NCI-H2029 (cell line): ENCODE measurements around the gene ANKEF1.
A peak's percentile ranks its signal among the peaks of the same experiment; 100 is the strongest.
"Not testable (repeated sequence)": the region's sequence is repeated elsewhere in the genome, so short reads cannot be mapped to it uniquely, and the experiment has no call there.

Experiments used
- DNase-seq: peaks from one replicate; lab custom pipeline; 2025; lab: John Stamatoyannopoulos, UW

ANKEF1 gene

DNA sequence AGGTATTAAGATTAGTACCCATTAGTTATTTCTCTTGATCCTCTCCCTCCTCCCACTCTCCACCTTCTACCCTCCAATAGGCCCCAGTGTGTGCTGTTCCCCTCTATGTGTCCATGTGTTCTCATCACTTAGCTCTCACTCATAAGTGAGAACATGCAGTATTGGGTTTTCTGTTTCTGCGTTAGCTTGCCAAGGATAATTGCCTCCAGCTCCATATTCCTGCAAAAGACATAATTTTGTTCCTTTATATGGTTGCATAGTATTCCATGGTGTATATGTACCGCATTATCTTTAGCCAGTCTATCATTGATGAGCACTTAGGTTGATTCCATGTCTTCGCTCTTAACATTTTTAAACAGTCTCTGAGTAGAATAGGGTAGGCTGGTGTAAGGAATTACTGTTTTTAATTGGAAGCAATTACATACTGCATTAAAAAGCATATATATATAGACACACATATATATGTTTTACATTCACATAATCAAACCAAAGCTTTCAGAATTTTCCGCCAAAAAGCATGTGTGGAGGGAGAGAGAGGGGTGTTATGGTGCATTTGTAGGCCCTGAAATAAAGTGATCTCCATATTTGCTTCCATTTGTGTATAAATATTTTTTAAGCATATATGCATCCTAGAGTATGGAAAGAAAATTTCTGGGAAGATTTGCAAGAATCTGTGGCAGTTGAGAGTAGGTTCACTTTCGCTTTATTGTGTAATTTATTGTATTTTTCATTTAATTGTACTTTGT lies 709 bp upstream of the ANKEF1 start:
- DNase-seq, result no peak

DNA sequence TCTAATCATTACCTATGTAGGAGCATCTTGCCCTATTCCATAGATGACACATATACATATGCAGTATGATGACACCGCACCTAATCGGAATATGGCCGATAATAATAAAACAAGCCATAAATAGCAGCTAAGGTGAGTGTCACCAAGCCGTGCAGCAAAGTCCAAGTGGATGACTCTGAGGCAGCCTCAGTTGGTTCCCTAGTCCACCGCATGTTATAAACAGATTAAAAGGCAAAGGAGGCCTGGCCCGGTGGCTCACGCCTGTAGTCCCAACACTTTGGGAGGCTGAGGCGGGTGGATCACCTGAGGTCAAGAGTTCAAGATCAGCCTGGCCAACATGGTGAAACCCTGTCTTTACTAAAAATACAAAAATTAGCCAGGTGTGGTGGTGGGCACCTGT lies 1.5 kb downstream of the ANKEF1 start:
- not testable (repeated sequence) for DNase-seq

DNA sequence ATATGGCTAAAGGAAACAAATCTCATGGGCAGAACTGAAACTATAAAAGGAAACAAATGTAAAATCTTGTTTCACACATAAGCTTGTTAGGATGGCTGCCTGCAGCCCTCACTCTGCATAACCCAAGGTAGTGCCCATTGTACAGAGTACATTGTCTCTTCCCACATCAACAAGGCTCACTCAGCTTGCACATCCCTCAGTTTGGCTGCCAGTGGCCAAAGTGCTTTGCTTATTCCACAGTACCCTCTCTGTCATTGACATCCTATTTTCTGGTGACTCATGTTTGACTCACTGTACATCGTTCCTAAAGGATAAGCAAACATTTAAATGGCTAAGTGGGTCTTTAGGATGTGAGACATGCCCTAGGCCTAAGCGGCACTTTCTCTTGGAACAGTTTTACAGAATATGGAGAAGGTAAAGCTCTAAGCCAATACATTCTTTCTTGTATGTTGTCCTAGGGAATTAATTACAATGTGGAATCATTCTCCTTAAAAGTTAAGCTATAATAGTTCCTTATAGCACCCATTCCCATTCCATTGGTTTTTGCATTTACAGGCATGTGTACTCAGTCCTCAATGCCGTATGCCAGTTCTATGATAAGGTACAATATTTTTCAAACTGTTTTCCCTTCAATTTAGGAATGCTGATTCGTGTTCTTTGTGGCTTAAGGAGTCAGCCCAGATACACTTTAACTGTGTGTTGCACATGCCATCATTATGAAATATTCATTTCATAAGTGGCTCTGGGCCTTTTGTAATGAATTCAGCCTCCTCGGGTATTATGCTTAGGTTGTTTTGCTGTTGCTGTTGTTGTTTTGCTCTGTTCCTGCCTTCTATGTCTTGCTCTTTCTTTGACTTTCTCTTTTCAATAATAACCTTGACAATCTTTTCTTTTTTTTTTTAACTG lies 5.5 kb downstream of the ANKEF1 start:
- DNase-seq, result peak; percentile 10

DNA sequence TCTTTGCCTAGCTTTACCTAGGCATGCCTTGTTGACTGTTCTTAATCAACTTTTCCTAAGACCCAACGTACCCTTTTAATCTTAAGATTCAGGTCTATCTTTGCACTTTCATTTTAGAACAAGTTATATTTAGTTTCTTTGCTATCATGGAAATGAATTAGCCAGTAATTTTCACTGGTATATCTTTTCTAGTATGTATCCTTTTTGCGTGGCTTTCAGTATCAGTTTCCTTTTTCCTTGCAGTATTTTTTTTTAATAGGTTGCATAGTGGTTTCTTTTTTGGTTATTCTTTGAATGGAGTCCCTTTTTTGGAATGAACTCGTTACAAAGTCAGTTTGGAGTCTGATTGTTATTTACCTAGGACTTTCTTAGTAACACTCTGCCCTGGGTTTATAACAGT lies 7.3 kb downstream of the ANKEF1 start:
- no peak for DNase-seq

DNA sequence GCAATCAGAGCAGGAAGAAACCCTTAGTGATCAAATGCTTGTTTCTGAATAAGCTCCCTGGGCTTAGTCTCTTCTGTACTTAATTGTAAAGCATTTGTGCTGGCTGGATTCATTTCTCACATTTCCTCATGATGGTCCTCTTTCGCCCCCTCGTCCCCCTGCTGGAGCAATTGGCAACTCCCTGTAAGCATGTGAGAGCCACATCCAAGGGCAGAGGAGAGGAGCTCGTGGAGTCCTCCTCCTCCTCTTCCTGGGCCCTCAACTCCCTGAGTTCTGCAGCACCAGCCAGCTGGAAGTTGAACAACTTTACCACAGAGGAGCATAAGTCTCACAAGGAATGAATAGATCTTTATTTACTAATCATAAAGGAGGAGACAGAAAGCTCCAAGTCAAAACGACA lies 12.6 kb downstream of the ANKEF1 start:
- DNase-seq, result no peak

DNA sequence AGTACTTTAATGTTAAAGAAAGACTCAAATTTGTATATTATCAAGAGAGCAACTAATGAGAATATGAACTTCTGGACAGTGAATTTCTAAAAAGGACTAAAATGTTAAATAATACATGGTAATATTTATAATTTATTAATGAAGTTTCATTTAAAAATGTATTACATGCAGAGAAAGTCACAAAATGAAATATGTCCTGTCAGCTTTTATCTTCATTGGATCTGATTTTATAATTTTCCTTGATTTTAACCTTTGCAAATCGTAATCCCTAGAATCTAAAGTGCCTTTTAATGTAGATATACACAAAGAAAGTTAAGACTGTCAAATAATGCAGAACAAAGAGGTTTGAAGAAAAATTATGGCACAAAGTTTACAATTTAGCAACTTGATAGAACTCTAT lies 16.4 kb downstream of the ANKEF1 start:
- no peak for DNase-seq

DNA sequence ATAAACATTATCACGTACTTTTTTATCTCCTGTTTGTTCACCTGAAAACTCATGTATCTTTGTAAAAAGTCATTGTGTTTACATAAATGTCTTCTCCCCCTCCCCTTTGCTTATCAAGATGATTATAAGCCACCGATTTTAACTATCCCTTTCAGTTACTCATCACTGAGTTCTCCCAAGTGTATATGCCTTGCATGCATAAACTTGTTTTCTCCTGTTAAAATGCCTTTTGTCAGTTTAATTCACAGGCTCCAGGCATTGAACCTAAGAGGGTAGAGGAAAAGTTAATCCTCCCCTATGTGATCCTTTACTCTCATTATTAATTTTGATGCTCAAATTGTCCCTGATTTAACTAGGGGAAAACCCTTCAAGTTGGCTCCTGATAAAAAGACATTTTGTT lies 24.2 kb downstream of the ANKEF1 start:
- DNase-seq, result no peak

DNA sequence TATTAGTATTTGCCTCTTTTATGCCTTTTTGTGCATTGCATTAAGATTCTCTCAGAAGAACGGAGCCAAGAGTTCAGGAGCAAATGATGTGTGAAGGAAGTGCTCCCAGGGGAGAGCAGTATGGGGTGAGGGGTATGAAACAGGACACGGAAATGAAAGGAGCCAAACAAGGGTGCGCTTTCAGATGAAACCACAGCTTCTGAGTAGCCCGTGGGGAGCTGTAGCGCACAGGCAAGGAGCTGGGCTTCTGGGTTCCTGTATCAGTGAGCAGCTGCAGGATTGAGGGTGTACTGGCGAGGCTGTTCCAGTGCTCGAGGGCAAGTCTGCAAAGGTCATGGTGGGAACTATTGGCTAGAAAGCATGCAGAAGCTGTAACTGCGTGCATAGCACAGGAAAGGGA lies 25.4 kb downstream of the ANKEF1 start:
- no peak for DNase-seq

DNA sequence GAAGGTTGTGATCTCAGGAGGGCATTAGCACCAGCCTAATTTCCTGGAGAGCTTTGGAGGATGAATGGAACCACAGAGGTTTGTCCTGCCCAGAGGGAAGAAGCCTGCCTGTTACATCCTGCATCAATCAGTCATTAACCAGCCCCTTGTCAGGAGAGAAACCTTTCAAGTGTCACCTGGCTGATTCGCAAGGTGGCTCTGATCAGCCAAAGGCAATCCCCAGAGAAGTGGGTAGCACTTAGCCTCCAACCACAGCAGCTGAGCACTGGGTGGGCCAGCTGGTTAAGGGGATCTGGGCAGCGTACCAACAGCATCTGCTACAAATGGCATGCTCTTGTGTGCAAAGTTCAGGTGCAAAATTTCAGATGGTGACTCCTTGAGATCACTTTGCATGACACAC lies 26.9 kb downstream of the ANKEF1 start:
- peak; percentile 46 for DNase-seq

DNA sequence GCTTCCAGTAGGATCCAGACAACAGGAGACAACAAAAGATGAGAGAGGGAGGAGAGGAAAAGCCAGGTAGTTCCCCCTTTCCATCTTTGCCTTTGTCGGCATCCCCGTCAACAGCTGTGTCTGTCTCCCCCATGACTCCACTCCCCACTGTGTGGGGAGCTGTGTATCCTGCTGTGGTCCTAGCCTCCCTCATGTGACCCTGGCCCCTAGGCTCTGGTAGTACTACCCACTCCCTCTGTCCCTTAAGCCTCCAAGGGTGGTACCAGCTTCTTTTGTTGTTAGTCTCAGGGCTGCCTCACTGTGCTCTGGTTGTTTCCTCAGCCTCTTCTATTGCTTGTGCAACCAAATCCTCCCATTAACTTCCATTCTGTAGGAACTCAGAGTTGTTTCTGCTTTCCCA lies 28.7 kb downstream of the ANKEF1 start:
- no peak for DNase-seq

DNA sequence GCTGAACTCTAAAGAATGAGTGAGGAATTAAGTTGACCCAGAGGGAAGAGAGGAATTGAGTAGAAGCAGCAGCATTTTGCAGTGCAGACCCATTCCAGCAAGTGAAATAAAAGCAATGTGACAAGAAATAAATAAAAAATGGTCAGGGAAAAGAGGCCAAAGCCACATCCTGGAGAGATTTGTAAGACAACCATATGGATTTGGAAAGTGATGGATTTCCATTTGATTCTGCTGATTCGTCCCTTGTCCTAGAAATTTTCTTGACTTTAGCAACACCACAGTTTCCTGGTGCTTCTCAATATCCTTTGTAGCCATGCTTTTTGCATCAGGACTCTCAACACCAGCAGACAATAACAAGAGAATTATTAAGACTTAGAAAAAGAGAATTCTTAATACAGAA lies 29.8 kb downstream of the ANKEF1 start:
- no peak for DNase-seq

DNA sequence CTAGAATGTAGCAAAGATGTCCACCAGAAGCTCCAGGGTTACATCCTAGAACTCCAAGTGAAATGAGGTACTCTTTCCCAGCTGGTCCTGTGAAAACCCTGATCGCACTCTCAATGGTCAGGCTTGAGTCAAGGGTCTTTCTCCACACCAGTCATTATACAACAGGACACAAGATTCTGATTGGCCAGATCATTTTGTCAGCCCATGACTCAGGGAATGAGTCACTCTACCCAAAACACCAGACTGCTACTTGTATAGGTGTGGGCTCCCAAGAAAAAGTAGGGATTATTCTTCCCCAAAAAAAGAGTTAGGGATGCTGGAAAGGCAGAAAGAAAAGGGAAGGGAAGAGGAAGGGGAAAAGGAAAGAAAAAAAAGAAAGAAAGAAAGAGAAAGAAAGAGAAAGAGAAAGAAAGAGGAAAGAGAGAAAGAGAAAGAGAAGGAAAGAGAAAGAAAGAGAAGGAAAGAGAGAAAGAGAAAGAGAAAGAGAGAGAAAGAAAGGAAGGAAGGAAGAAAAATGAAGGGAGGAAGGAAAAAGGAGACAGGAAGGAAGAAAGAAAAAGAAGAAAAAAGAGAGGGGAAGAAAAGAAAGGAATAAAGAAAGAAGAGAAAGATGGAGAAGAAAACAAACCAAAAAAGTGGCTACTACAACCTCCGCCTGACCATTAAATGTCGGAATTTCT lies 30.5 kb downstream of the ANKEF1 start:
- DNase-seq, result no peak

DNA sequence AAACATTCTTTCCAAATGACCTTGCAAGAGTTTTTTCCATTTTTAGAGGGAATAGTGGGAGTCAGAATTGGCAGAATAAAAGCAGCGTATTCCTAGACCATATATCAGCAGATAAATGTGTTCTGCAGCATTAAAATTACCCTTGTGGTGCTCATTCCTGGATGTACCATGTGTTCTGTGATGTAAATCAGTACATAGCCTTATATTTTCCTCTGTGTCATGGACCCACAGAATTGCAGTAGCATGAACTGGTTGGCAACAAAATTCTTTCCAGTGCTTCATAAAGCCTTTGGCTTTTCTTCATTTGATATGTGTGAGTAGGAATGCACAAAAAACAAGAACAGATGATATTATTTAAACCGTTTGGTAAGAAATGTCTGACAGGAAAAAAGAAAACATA lies 32.5 kb downstream of the ANKEF1 start:
- DNase-seq, result no peak

DNA sequence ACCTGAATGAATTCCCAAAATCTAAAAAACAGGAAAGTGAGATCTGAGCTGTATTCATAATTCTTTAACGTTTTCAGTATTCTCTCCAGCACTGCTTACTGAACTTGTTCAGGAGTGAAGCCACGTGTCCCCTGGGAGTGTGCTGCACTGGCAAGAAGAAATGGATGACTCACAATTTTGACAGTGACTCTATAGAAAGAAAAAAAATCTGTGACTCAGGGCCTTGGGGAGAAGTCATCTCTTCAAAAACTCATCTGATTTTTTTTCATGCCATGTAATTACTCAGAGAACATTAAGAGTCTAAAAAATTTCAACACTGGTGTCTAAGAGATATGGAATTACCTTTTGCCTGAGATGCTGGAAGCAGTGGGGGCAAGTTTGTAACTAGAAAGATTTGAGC lies 39.7 kb downstream of the ANKEF1 start:
- no peak for DNase-seq

DNA sequence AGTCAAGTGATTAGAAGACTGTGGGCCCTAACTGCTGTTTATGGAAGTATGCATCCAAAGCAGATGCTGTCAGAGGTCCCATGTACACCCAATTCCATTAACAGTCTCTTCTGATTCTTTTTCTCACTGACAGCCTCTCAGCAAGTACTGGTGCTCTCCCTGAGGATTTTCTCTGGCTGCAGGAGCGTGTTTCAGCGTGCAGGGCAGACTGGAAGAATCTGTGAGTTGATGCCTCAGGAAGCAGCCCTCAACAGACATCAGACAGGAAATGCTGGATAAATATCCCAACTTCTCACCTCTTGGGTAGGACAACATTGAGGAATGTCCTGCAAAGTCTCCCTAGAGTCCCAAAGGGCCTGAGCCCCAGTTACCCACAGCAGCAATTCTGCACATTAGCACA lies 40.8 kb downstream of the ANKEF1 start:
- no peak for DNase-seq

DNA sequence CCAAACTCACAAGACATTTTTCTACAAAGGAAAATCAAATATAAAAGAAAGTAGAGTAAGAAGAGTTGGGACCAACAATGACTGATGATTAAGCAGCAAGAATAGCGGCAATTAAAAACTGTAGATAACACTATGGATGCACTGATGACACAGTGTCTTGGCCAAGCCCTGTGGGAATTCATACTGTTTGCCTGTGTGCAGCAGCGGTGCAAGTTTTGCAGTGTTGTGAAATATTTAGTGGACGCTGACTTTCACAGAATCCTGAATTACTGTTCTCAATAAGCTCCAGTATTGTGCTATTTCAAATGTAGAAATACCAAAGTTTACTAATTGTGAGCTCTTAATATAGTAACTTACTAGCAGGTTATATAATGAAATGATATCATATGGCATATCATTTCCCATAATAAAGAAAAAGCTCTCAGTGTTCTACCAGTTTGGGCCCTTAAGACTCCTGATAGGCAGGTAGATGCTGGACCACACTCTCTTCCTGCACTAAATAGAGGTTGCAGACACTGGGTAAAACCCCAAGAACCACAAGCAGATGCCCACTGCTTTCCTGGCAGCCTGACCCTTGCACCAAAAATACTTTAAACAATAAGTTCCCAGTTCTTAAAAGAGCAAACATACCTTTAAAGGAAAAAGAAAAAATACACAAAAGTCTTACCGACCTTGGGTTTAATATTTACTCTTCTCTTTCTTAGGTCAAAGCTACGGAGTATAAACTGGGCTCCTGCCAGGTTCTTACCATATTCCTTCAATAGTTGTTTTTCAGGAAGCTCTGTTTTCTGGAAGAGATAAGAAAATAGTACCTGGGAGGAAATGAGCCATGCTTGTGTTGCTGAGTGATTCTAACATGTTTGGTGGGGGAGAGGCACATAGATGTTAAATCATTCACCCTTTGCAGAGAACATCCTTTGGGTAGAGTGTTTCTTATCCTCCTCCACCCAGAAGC lies 41.6 kb downstream of the ANKEF1 start:
- no peak for DNase-seq

DNA sequence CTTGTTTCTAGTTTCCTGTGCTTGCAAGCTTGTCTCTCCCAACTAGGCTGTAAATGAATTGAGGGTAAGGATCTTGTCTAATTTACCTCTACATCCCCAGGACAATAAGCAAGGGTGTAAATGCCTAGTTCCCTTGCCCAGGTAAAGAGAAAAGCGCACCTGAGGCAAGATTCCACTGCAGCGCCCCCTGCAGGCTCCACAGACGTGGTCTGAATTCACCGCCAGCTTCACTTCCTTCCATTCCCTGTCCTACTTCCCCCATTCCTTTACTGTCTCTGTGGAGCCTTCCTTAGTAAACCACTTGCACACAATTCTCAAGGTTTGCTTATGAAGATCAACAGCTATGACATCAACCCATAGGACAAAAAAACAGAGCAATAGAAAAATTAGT lies 42.3 kb downstream of the ANKEF1 start:
- DNase-seq, result no peak

DNA sequence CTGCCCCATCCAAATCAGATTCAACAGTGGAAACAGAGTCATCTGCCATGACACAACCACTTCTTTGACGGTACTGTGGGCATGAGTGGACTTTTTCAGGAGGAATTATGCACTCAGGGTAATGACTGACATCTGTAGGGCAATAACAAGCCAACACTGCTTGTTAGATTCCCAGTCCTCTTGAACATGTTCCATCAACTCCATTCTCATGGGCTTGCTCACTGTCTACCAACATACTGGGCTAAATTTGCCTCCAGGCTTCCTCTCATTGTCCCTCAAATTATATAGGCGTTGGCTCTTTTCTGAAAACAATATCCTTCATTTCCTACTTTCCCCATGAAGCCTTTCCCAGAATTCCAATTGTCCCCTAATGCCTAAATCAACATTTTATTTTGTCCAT lies 43.1 kb downstream of the ANKEF1 start:
- no peak for DNase-seq

DNA sequence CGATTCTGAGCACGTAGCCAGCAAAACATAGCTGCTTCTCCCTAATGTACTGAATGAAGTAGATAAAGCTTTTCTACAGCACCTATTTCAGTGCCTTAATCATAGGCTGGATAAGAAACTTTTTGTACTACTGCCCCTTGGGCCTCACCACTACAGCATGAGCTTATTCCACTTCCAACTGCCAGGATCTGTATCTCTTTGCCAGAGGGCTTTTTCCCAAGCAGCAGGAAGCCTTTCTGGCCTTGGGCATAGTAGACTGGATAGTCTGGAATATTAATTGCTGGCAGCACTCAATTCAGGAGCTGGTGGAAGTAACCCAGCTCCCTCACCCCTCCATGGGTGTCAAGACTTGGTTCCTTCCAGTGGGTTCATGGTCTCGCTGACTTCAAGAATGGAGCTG lies 43.6 kb downstream of the ANKEF1 start:
- DNase-seq, result no peak

DNA sequence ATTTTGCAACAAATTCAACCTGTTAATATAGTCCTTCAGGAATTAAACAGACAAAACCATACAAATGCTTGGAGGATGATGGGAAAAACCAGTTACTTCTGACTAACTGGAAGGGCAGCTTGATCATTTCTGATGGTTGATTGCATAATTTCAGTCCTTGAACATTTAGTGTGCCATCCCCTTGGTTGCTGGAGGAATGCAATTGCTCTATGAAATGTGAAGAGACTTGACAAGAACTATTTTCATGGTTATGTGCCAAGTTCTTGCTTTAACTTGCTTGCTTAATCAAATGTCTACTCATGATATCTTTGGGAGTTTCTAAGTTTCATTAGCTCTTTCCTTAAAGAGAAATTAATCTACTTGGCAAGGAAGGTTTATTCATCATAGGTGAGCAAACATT lies 45.2 kb downstream of the ANKEF1 start:
- no peak for DNase-seq

DNA sequence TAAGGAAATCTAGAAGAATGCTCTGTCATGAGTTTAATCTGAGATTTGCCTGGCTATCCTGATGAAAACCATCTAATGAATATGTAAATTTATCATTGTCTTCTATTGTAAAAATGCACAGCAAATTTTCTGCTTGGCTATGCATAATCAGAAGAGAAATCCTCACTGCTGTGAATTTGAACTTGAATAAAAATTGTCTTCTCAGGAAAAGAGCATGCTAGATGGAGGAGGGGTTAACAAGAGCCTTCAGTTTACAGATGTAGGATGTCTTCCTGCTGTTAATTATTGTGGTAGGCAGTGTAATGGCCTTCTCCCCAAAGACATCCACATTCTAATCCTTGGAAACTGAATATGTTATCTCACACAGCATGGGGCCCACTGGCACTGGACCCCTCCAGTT lies 45.8 kb downstream of the ANKEF1 start:
- DNase-seq, result no peak
